GM19238 (cell line): ENCODE measurements around the gene PDE3A.
"Not testable (repeated sequence)": the region's sequence is repeated elsewhere in the genome, so short reads cannot be mapped to it uniquely, and the experiment has no call there.

Experiments
- DNase-seq: peaks from one replicate; pipeline ENCODE4 v3.0.0; 2011; ENCODE audit warnings: low spot score; ENCODE audit not compliant: insufficient read length

PDE3A gene

GRCh38 chr12:20546267-20546666 lies 177.9 kb downstream of the PDE3A start:
- no peak for DNase-seq

DNA sequence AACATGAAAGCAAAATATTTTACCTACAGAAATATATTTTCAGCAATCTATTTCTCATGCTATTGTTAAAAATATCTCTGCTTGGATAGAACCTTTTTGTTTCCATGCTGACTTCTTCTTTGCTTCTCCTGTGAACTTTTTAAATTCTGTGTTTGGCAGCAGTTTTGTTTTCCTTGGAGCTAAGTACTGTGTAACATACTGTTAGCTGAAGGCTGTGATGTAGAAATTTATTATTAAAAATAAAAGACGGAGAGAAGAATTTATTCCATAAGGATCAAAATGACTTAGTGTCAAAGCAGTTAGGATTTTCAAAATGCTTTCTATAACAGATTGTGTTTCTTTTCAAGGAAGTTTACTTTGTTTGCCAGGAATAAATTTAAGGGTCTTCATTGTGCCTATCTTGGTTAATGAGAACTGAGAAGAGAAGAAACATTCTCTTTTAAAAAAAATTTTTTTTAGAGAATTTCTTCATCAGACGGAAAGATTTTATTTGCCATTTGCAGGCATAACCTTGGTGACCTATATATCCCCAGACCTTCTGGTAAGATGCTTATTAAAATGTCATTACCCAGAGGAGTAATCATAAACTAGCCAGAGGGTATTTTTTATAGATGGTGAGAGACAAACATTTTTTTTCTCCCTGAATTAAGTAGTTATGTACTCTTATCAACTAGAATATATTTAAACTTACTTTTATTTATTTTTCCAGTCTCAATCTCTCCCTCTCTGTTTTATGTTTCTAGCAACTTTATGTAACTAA lies 179.7 kb downstream of the PDE3A start:
- no peak for DNase-seq

GRCh38 chr12:20548611-20549010 lies 180.3 kb downstream of the PDE3A start:
- DNase-seq, result no peak

GRCh38 chr12:20549108-20549719 lies 180.9 kb downstream of the PDE3A start:
- DNase-seq, result no peak

- not testable (repeated sequence) for DNase-seq
Observed at GRCh38 chr12:20551742-20552442, 183.6 kb downstream of the PDE3A start.

- DNase-seq, result not testable (repeated sequence)
Observed at GRCh38 chr12:20552586-20552985, 184.2 kb downstream of the PDE3A start.

GRCh38 chr12:20555015-20555414 lies 186.7 kb downstream of the PDE3A start:
- DNase-seq, result no peak

GRCh38 chr12:20555771-20556170 lies 187.4 kb downstream of the PDE3A start:
- no peak for DNase-seq

DNA sequence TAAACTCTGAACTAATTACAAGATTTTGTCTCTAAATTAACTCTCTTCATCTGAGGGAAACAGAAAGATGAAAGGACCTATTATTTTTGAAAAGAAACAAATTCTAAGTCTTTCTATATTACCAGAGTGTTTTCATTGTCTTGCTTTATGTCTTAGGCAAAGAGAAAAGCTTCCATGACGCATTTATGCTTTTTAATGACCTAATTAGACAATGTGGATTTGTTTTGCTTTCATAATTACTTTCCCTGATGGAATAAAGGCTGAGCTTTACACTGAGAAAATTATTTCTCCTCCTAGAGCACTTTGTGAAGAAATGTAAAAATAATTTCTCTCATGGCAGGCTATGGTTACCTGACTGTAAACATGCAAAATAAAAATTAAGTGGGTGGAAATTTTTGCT lies 188.8 kb downstream of the PDE3A start:
- no peak for DNase-seq

GRCh38 chr12:20560935-20561334 lies 192.6 kb downstream of the PDE3A start:
- DNase-seq, result no peak

DNA sequence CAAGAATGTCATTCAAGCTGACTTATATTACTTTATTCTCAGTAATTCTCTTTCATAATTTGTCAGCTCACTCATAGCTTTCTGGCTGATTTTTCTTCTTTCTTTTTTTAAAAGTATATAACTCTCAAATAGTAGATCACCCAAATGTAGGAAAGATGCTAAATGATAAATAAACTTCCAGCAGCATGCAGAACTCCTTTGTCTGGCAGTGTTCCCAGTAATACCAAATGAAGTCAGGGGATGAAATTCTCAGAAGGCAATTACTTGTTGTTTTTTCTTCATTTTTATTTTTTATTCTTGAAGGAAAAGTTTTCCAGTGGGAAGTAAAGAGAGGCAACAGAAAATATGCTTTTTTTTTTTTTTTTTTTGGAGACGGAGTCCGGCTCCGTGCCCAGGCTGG lies 193.5 kb downstream of the PDE3A start:
- no peak for DNase-seq

- DNase-seq, result no peak
Observed at GRCh38 chr12:20567413-20567812, 199.1 kb downstream of the PDE3A start.

- DNase-seq, result no peak
Observed at GRCh38 chr12:20572451-20572850, 204.1 kb downstream of the PDE3A start.

DNA sequence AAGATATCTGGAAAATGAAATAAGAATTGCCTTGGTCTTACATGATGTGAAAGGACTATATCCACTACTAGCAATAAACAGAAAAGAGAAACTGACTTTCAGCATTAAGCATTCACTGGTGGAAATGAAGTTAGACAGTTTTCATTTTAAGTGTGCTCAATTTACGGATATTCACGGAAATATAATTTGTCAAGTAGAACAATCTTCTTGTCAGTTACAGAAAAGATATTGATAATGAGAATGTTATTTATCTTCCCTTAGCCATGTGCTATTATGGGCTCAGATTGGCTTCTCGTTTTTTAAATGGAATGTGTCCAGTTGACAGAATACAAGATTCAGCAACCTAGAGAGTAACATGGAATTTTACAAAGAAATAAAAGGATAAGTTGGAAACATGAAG lies 208.2 kb downstream of the PDE3A start:
- no peak for DNase-seq

DNA sequence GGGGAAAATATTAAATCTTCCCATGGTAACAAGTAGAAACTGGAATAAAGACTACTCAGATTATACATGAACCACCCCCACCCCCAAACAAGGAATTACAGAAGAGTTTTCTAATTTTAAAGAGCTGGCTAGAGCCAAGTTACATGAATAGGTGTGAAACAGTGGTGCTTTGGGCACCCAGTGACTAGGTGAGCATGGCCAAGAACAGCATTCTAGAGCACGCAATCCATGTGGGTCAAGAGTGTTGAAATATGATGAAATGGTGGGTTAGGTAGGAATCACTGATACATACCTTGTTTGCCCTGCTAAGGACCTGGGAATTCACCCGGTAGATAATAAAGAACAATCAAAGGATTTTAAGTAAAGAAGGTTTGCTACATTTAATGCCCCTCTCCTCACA lies 208.7 kb downstream of the PDE3A start:
- no peak for DNase-seq

DNA sequence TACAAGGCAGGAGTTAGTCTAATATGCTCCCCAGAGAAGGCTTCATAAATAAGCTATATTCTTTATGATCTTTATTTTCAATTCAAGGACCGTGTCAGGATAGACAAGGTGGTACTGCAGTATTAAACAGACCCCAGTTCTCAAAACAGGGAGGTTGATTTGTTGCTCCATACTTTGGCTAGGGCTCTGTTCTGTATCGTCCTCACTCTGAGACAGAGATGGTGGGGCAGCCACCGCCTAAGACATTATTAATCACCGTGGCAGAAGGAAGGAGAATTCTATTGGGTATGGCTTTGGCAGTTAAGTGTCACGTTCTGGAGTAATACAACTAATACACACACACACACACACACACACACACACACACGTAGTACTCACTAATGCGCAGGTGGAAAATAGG lies 209.8 kb downstream of the PDE3A start:
- DNase-seq, result no peak

GRCh38 chr12:20585055-20585625 lies 216.8 kb downstream of the PDE3A start:
- no peak for DNase-seq

GRCh38 chr12:20585913-20586312 lies 217.6 kb downstream of the PDE3A start:
- DNase-seq, result no peak

DNA sequence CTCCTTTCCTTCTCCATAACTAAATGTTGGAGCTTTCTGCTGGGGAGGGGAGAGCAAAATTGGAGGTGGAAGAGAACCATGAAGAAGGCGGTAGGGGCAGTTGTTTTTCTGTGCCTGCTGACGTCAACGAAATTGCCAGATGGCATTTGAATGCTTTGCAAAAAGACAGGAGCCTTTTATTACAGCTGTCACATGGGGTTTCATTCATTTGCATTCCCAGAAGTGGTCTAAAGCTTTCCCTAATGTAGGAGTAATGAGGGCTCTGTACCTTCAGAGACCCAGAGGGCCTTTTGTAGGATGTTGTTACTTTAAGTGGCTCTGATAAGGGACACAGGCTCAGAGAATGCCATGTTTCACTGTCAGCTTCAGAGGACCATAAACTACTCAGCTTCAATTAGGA lies 219.7 kb downstream of the PDE3A start:
- no peak for DNase-seq

DNA sequence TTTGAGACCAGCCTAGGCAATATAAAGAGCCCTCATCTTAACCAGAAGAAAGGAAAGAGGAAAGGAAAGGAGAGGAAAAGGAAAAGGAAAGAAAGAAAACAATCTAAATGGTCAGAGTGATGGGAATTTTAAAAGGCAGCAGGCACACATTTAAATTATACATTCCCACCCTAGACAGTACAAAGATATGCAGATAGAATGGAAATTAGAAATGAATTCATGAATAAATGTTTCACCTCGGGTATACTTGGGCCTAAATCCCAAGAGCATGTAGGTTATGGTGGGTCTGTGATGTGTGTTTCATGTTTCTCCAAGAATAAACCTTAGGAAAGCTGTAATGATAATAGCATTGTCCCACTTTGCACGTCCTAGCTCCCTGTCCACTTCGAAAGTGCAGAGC lies 222.2 kb downstream of the PDE3A start:
- DNase-seq, result no peak

GRCh38 chr12:20592556-20592955 lies 224.2 kb downstream of the PDE3A start:
- no peak for DNase-seq

DNA sequence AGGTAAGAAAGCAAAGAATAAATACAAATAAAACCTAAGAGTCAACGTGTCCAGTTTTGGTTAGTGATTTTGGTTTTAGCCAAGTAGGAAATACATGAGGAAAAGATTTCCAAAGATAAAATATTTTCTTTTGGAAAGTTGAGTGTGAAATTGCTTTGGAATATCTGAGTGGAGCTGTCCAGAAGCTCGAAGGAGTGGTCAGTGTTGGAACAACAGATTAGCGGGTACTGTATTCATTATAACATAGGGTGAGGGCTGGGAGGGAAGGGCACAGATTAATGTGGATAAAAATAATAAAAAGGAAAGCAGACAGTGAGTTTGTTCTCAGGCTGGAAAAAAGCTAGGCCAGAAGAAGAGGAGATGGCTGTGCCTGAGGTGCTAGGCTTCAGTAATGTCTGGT lies 225.3 kb downstream of the PDE3A start:
- DNase-seq, result no peak
